Measurements from ENCODE around the gene LCP1. TPM values are rescaled to one million over a fixed set of nuclear protein-coding genes. Genes with fewer than 3 reads are reported as not detected.

LCP1 gene
- total RNA-seq, 4 donors from 2014 or later, result 11.9 to 54.7 (median 16.6) TPM

- 94% methylated on average over 3 of the region's 3 CpGs for WGBS
- H3K4me3 ChIP-seq, result no peak overlapping the region
- intact Hi-C loops (cut with DNase I), result no loop called here
- no peak overlapping the region for H3K27ac ChIP-seq (replicated peaks in 1 of 4)
- TF ChIP-seq, protein P1, sequence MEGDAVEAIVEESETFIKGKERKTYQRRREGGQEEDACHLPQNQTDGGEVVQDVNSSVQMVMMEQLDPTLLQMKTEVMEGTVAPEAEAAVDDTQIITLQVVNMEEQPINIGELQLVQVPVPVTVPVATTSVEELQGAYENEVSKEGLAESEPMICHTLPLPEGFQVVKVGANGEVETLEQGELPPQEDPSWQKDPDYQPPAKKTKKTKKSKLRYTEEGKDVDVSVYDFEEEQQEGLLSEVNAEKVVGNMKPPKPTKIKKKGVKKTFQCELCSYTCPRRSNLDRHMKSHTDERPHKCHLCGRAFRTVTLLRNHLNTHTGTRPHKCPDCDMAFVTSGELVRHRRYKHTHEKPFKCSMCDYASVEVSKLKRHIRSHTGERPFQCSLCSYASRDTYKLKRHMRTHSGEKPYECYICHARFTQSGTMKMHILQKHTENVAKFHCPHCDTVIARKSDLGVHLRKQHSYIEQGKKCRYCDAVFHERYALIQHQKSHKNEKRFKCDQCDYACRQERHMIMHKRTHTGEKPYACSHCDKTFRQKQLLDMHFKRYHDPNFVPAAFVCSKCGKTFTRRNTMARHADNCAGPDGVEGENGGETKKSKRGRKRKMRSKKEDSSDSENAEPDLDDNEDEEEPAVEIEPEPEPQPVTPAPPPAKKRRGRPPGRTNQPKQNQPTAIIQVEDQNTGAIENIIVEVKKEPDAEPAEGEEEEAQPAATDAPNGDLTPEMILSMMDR (IDR thresholded peaks at IDR 0.05), result no peak
- TF ChIP-seq POLR2AphosphoS5 (IDR thresholded peaks at IDR 0.05) (no peak), EP300 (IDR thresholded peaks at IDR 0.05) (no peak), POLR2A (IDR thresholded peaks at IDR 0.05; ENCODE audit: low read depth) (no peak)
- H3K9me3 ChIP-seq, result no peaks in the 10 kb centered on the region
- no peak for DNase-seq (ENCODE audit: extremely low spot score)
- no peaks in the 10 kb centered on the region for H3K4me1 ChIP-seq
- H3K27me3 ChIP-seq, result no peaks in the 10 kb centered on the region
- no peaks in the 10 kb centered on the region for H3K36me3 ChIP-seq
Measured at GRCh38 chr13:46076827-46077226, 105.2 kb downstream of the LCP1 start.

Small RNA genes within 50 kb of the gene (small RNA-seq; reads per million reads assigned to genes)
- 0 reads per million in 3 donors for gene RN7SL288P

Other genes with a start within 250 kb of the LCP1 start
- gene ZC3H13, start 129.4 kb downstream of the LCP1 start, total RNA-seq, result 10 to 100 TPM; 33.6 to 47.8 (median 36.4) TPM
- gene CPB2, start 77.1 kb downstream of the LCP1 start, total RNA-seq, result not detected
- gene LRRC63, start 29.8 kb upstream of the LCP1 start, total RNA-seq, result under 1 TPM in 1 of 4 donors, not detected in 3; 0.19 TPM
- gene RUBCNL, start 205.1 kb upstream of the LCP1 start, total RNA-seq, result 1 to 10 TPM in 3 of 4 donors, under 1 TPM in 1; 0.86 to 3.6 (median 1.4) TPM

Measured in esophagus muscularis mucosa (tissue), 4 donors.